Islet precursor cell (in vitro differentiated cells): ENCODE results near the gene RELL2.
"Not testable (repeated sequence)": the region's sequence is repeated elsewhere in the genome, so short reads cannot be mapped to it uniquely, and the experiment has no call there.

ENCODE experiments used
- DNase-seq: peaks from one replicate; pipeline ENCODE4 v3.0.0-alpha.2; 2018

RELL2 gene, protein sequence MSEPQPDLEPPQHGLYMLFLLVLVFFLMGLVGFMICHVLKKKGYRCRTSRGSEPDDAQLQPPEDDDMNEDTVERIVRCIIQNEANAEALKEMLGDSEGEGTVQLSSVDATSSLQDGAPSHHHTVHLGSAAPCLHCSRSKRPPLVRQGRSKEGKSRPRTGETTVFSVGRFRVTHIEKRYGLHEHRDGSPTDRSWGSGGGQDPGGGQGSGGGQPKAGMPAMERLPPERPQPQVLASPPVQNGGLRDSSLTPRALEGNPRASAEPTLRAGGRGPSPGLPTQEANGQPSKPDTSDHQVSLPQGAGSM

DNA sequence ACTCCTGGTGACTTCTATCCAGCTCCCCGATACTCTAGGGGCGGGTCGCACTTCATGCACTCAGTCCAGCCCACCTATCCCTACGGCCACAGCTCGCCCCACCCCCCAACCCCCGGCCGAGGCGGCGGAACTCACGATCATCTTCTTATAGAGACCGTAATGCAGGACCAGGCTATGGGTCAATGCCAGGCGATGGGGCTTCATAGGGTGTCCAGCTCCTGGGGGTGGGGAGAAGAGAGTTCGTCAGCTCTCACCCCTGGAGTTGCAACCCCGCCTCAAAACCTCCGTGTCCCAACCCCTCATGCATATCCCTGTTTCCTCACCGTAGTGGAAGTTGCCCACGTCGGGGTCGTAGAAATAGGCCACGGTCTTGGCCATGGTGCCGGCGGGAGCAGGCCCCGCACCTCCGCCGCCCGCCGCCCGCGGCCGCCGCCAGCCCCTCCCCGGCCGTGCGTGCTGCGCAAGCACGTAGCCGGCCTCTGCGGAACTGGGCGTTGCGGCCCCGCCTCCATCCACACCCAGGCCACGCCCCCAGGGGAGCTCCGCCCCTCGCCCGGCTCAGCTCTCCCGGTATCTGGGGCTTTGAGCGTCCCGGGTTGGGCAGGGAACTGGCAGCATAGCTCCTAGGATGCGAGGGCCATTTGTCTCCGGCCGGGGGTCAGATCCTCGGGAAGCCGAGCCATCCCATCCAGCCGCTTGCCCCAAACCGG is at the start of gene RELL2, which contains the start of gene HDAC3:
TSS of gene RELL2 (plus strand) at position 585 of the 710 bp plus-strand sequence. CDS start 1,229 bp downstream, outside the sequence.
TSS of gene HDAC3 (minus strand) at position 437 of the 710 bp plus-strand sequence. CDS start at position 378, 59 bp downstream.
- peak; percentile 97 for DNase-seq

DNA sequence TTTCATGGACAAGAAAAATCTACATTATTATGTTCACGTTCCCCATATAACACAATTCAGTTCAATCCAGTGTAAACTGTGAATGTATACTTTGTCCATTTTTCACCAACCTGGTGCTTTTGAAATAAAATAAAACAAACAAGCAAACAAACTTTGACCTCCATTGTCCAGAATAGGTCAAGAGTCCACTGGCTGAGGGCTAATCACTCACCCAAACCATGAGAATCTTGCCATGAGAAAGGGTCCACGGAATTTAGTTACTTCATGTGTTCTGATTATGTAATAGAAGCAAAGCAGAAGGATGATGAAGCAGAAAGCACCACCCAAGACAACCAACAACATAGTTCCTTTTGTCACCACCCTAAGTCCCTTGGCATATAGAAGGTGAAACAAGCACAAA is 46.7 kb upstream of the RELL2 start:
- DNase-seq = no peak

DNA sequence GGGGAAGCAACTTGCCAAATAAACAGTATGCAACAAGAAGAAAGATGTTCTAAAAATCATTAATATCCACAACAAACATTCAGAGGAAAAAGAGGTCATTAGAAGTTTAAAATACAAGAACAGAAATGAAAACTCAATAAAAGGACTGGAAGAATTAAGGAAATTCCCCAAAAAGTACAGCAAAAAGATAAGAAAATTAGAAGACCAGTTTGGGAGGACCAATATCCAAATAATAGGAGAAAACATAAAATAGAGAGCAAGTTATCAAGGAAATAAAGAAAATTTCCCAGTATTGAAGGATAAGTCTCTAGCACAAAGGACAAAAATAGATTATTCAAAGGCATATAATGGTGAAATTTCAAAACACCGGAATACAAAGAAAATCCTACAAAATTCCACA is 39.9 kb upstream of the RELL2 start:
- no peak for DNase-seq

DNA sequence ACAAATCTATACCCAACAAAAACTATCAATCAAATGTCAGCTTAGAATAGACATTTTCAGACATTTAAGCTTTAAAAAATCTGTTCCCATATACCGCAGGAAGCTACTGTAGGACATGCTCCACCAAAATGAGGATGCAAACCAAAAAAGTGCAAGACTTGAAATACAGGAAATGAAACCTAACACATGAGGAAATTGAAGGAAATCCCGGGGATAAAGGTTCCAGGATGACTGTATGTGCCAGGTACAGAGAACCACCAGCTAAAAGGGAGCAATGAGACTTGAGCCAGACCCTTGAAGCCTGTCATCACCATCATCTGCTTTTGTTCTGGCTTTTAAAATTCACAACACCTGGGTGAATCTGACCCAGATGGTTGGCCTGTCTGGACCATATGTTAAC is 39.4 kb upstream of the RELL2 start:
- DNase-seq = no peak

DNA sequence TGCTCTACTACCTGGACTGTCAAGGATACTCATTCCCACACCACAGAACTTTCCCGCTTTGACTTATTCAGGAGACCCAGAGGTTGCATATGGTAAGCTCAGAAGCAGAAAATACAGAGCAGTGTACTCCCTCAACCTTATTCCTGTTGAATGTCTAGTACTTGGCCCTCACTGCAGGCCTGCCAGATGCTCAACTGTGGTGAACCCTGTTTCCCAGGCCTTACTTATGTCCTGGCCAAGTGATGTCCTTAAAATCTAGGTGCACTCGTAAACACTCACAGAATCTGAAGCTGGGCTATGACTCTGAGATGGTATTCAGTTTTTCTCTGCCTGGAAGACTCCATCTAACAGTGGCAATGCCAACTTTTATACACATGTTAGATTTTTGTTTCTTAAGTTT is 39.0 kb upstream of the RELL2 start:
- no peak for DNase-seq

DNA sequence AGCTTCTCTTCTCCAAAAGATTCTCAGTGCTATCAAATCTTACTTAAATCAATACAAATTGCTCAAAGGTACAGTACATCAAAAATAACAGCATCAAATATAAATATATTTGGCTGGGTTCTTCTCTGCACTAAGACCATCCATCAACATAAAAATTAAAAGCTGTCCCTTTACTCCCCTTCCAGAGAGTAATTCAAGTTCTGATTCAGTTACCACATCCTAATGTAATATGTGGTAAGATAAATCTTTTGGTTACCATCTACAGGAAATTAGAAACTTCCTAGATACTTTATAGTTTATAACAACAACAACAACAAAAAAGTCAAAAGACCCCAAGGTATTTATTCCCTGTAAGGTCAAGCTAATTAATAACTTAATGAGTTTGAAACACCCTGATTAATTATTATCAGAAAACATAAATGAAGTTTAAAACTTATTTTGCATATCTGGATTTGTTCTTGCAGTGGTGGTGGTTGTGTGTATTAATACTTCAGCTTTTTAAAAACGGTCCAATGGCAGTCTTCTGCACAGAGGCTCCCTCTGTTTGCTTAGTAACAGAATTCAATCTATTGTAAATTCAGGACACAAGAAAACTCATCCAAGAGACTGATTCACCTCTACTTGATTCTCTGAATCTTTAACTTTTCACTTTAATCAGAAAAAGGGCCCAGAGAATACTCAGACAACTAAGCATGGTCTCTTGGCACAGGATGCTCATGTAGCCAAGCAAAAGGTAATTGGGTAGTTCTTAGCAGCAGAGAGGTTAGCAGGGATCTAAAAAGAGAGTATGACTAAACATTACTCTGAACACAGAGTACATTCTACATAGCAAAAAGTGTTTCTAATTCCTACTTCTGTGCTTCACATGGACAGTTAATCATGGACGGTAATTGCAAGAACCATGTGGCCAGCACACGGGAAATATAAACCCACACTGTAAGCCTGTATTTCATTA is 38.1 kb upstream of the RELL2 start:
- DNase-seq = no peak

DNA sequence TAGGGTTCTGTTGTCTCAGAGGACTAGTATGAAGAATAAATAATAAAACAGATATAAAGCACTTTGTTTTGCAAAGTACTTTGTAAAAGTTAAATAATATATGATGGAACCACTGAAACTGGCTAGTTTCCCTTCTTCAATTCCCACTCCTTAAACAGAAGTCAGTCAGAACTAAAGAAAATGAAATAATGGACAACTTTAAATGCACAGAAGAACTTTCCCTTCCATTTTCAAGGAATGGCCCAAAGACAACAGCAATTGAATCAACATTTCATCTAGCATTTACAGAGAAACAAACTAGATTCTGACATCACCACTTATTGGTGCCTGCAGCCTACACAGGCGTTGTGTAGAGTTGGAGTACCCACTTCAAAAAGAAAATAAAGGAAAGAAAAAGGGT is 34.2 kb upstream of the RELL2 start:
- no peak for DNase-seq

DNA sequence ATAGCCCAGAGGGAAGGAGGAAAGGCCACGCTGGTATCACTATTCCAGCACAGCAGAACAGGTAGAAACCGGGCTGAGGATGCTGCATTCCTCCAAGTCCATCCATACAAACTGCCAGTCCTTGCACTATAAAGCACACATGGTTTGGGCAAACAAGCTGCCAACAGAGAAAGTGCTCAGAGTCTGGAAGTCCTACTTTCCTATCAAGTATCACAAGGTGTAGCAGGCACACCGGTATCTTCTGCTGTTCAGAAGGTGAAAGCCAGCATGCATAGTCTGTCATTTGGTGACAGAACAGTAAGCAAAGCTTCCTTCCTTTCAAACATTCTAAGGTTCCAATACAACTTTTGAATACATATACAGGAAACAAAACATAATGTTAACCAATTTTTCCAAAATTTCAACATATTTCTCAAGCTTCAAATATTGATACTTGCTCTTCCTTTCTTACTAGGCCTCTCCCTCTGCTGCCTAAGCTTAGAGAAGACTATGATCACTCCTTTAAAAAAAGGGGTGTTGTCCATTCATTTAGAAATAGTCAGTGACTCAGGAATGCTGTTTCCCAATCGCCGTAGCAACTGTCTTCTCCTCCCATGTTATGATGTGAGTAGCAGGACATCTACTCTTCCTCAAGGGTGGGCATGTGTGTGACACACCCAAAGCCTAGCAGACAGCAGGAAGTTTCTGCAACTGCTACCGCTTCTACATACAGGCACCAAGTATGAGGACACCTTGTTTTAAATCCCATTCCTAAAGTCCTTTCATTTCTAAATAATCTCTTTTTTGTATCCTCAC is 32.7 kb upstream of the RELL2 start:
- DNase-seq = peak; percentile 86

DNA sequence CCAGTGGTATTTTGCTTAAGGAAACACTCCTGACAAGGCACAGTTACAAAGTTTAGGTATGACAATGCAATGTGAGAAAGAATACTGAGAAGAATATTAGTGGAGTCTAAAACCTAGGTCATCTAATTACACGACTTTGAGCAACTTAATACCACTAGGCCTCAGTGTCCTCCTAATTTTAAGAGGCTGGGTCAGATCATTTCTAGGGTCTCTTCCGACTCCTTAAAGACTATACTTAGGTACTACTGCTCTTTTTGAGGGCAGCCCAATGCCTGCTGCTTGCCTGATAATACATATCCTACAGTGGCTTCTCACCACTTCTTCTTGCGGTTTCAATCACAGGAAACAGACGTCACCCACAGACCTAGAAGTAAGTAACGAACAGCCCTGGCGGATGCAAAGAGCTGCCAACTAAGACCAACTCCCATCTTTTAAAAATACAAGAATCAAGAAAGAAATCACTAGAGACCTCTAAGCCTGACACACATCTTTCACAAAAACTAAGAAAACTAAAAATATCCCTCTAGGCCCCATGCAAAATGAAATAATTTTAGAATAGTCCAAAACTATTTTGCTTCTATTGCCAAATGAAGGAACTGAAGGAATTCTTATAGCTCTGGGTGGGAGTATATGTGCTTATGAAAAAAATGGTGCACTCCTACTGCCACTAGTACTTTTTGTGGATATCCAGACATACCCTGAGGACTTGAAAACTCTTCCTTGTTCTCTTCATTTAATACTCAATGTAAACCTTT is 31.1 kb upstream of the RELL2 start:
- DNase-seq = no peak

DNA sequence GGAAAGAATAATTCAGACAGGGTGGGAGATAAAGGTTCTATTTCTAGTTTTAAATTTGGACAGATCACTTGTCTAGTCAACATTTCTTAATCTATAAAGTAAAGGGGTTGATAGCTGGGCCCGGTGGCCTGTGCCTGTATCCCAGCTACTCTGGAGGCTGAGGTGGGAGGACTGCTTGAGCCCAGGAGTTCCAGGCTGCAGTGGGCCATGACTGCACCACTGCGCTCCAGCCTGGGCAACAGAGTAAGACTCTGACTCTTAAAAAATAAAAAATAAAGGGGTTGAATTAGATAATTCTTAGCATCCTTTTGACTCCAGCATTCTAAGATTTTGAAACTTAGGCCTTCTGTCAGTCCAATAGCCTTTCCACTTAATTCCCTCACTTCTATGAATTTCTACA is 28.8 kb upstream of the RELL2 start:
- no peak for DNase-seq

DNA sequence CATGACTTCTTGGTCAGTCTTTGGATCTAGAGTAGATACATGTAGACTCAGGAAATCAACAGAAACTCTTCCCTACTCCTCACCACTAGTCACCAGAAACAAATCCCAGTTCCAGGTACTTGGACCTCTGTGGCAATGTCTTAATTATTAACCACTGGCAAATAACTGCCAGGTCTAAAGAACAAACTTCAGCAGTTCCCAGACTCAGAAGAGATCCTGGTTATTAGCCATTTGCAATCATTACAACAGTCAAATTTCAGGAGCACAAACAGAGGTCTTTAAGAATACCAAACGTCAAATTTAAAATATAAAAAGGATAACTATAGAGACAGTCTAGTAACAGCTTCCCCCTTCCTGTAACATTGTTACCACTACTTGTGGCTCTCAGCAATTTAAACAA is 28.2 kb upstream of the RELL2 start:
- no peak for DNase-seq

DNA sequence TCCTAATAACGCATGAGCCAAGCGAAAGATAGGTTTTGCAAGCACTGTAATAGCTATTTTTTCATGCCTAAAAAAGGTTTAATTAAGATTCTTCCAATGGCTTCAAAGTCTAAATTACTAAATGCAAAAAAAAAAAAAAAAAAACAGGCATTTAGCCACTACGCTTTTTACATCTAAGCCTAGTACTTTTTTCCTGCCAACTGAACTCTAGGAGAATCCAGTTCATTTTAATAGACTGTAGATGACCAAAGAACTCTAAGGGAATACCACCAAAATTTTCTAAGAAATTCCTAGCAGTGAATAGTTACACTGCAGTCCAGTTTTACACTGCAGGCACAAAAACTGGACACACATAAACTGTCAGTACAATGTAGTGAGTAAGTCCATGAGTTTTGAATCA is 27.8 kb upstream of the RELL2 start:
- DNase-seq = no peak

DNA sequence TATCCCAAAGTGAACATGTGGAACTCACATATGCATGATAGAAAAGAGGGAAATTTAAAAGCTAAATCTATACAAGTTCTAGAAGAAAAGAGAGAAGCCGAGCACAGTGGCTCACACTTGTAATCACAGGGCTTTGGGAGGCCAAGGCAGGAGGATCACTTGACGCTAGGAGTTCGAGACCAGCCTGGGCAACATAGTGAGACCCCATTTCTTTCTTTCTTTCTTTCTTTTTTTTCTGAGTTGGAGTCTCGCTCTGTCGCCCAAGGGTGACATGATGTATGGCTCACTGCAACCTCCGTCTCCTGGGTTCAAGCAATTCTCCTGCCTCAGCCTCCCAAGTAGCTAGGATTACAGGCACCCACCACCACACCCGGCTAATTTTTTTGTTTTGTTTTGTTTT is 26.9 kb upstream of the RELL2 start:
- DNase-seq = not testable (repeated sequence)

DNA sequence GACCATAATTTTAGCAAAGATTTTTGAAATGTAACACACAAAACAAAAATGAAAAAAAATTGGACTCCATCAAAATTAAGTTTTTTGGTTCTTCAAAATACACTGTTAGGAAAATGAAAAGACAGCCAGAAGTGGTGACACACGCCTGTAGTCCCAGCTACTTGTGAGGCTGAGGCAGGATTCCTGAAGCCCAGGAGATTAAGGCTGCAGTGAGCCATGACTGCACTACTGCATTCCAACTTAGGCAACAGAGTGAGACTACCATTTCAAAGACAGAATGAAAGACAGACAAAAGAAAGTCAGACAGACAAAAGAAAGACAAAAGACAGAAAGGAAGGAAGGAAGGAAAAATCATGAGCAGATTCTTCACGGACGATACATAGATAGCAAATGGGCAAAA is 25.5 kb upstream of the RELL2 start:
- DNase-seq = no peak

DNA sequence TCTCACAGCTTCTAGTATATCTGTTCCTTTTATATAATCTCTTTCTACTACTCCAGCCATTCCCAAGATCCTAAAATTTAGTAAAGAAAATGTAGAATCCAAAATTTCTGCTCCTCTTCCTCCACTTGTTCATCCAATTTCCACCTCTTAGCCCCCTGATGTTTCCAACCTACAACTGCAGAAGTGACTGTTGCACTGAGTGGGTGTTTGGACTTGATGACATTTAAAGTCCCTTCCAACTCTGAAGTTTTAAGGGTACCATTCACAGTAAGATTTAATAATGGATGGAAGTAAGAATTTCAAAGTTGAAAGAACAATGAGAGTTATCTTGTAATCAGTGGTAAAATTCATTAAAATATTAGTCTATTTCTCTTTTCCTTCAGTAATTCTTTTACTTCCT is 23.5 kb upstream of the RELL2 start:
- DNase-seq = no peak

DNA sequence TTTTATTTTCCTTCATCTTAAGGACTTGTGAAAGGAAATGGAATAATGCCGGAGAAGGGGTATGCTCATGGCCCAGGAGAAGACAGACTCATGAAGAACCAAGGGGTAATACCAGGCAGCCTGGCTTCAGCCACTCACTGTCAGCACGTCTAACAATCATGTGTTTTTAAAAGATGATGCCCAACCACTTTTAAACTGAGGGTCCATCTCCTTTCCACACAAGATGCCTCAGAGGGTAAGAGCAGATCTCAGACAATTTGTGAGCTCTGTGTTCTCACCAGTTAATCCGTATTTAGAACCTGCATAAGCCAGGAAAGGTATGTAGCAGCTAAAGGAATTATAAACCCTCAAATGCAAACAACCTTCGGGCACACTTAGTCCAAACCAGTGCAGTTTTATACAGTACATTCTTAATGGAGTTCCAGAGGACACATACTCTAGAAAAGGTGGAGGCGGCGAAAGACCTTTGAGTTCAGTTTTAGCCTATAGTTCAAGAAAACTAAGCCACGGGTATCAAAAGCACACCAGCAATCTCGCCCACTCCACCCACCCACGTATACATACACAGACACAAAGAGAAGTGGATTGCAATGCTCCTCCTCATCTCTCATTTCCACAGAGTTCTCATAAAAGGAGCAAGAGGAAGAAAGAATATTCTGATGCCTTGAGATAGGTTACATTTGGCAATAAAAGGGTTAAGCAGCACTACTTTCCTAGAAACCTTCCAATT is 20.6 kb upstream of the RELL2 start:
- DNase-seq = no peak

DNA sequence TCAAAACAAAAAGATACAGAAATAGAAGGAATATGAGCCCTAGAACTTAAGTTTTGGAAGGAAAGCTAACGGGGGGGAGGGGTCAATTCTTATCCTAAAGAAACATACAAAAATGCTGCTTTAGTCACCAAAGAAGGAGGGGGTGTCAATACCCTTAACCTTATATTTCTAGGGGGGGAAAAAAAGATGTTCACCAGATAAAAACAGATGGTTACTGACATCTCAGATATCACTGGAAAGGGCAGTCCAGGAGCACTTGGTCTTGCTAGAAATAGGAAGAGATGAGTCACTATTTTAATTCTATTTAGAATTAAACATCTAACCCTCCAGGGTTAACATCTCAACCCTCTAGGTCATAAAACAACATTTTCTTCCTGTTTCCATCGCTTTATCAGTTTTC is 19.7 kb upstream of the RELL2 start:
- no peak for DNase-seq

DNA sequence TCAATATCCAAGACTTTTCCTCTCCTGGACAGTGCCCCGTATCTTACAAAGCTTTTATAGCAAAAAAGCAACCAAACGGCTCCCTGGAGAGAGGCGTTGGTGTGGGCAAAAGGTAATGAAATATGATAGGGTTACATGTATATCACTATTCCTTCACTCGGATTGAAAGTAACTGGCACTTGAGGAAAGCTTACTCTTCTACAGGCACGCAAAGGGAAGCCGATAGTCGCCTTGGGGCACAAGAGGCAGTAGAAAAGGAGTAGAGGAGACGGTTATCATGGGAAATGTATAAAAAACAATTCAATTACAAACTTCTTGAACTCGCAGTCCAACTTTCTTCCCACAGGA is 19.1 kb upstream of the RELL2 start:
- no peak for DNase-seq

DNA sequence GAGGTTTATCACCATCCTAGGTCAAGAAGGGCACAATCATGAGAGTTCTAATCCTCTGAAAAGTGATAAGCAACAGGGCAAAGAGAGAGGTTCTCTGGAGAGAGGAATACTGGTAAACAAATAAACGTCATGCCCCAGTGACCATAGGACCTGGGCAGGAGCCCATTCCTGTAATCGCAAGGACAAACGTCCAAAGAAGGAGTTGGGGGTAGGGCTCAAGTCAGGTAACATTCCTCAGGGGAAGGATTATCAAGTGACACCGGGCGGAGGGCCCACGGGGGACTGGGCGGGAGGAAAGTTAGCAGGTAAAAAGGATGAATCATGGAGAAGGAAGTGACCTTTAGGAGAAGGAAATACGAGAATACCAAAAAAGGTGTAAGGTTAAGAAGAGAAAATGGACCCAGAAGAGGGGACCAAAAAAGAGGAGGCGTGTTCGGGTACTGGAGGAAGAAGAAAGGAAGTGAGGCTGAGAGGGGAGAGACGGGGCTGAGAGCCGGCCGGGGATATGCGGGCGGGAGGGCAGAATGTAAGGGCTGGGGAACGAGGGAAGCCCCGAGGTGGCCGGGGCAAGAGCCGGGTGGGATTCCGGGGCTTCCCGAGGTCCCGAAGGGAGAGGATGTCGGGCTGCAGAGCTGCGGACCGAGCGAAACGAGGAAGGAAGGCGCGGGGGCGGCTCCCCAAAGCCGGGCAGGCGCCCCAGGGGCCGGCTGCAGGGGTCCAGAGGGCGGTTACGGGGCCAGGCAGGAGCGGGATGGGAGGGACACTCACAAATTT is 18.6 kb upstream of the RELL2 start:
- DNase-seq = peak; percentile 88

DNA sequence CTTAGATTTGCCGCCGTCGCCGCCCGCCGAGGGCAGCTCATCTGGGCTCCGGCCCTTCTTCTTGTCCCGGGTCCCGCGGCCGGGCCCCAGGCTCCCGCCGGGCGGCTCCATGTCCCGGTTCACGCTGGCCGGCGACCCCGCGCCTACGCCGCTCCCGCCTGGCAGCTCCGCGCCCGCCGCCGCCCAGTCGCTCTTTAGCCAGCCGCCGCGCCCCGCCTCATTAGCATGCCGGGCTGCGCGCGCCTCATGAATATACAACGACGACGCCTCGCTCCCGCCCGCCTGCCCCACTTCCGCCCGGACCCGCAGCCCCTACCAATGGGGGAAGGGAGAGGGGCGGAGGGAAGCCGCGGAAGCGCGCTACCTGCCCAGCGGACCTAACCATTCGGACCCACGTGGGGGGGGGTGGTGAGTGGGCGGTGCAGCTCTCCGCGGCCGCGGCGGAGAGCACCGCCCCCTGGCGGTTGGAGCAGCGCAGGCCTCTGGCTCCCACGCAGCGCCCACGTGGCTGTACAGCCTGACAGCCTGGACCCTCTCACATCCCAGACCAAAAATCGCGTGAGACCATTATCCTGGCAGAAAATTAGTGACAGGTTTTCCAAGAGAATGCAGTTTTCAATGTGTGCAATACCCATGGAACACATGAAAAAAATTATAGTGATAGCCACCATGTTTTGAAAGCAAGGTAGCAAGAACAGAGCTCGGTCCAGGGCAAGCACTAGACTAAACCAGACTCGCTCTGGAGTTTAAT is 17.8 kb upstream of the RELL2 start, which contains the start of gene DIAPH1:
TSS of gene DIAPH1 (minus strand) at position 197 of the 751 bp plus-strand sequence. CDS start at position 111, 86 bp downstream.
- DNase-seq = peak; percentile 99
